ENCODE data around the gene ATXN7L1. TPM values are rescaled to one million over a fixed set of nuclear protein-coding genes. Genes with fewer than 3 reads are reported as not detected.

Gene ATXN7L1
- total and polyA plus RNA-seq, 2 of the 4 experiments (the other 2 are of a cell fraction) = 3.5 to 4.3 TPM

GRCh38 chr7:105906695-105907094, 30.3 kb upstream of the ATXN7L1 start:
- dilution Hi-C loops (cut with HindIII; ENCODE audit: low sequenced_read_pairs, unreplicated experiment) = no loop called here
- H3K79me1 ChIP-seq (ENCODE audit: low read depth in 1 of 2, low read length in 2 of 2) = no peaks in the 10 kb centered on the region; a peak in 1 of 4 replicates
- no peak overlapping the region for H4K5ac ChIP-seq (ENCODE audit: low read depth, low read length)
- no peak overlapping the region for H3K4me2 ChIP-seq (ENCODE audit: low read depth, low read length)
- 0 out of 2 replicates have a peak, but pooled peaks cover 3% of the 10 kb centered on the region for H3K9me1 ChIP-seq (ENCODE audit: insufficient read depth, low read length)
- H2BK15ac ChIP-seq (ENCODE audit: low read depth, low read length) = no peak overlapping the region
- H3K18ac ChIP-seq (ENCODE audit: low read depth, low read length) = no peak overlapping the region
- DNase-seq = peak; percentile 11
- no peak overlapping the region for H3K23ac ChIP-seq (ENCODE audit: low read depth, low read length)
- H3K56ac ChIP-seq (ENCODE audit: extremely low read depth, insufficient read depth, low read length) = no peak overlapping the region
- no peak overlapping the region for H3K27ac ChIP-seq (ENCODE audit: insufficient read depth, low read length)
- H3K27me3 ChIP-seq (ENCODE audit: control insufficient read depth, insufficient read depth, low read length) = no peaks in the 10 kb centered on the region
- no peak overlapping the region for H2AK9ac ChIP-seq (replicated peaks; ENCODE audit: low read depth, low read length, poor library complexity)
- no peak for TF ChIP-seq BHLHE40 (IDR thresholded peaks at IDR 0.05; ENCODE audit: low read depth, low read length)
- no peak for TF ChIP-seq MAFK (IDR thresholded peaks at IDR 0.05; ENCODE audit: low read depth, low read length)
- no peak for TF ChIP-seq MAZ (IDR thresholded peaks at IDR 0.05; ENCODE audit: borderline replicate concordance, low read depth, low read length)
- TF ChIP-seq SMC3 (IDR thresholded peaks at IDR 0.05; ENCODE audit: low read depth, low read length) = no peak
- TF ChIP-seq CHD1 (IDR thresholded peaks at IDR 0.05; ENCODE audit: low read depth, low read length) = no peak
- TF ChIP-seq ELK1 (IDR thresholded peaks at IDR 0.05; ENCODE audit: borderline replicate concordance, low read depth, low read length) = no peak
- TF ChIP-seq NFE2L2 (IDR thresholded peaks at IDR 0.05; ENCODE audit: low read depth, low read length) = no peak
- TF ChIP-seq POLR2A (IDR thresholded peaks at IDR 0.05; ENCODE audit: low read depth, low read length) = no peak
- H4K8ac ChIP-seq (ENCODE audit: low read depth in 2 of 2, low read length in 2 of 2) = no peak overlapping the region
- peaks cover 4% of the 10 kb centered on the region; the same call in 1 of the 2 replicates for H3K36me3 ChIP-seq (ENCODE audit: control insufficient read depth, insufficient read depth, low read length)
- in situ Hi-C loops (cut with MboI; ENCODE audit: low sequenced_read_pairs) = no loop called here
- H2AK5ac ChIP-seq (ENCODE audit: low read depth, low read length) = no peak overlapping the region
- WGBS, 2 experiments (ENCODE audit: extremely low coverage in 2 of 2, insufficient read length in 1 of 2) = no CpG with 5 or more reads among the region's 2 CpGs
- H2AFZ ChIP-seq (replicated peaks; ENCODE audit: low read length, poor library complexity) = no peak overlapping the region
- no peak overlapping the region for H2BK20ac ChIP-seq (ENCODE audit: low read depth, low read length)
- no peak for ATAC-seq (ENCODE audit: low read depth)
- H4K20me1 ChIP-seq (ENCODE audit: insufficient read depth, low read length) = no peaks in the 10 kb centered on the region; the same call in 1 of the 2 replicates
- no peak overlapping the region for H3K14ac ChIP-seq (replicated peaks; ENCODE audit: low read depth, low read length)
- no peak overlapping the region for H3K4ac ChIP-seq (ENCODE audit: low read depth, low read length)
- no TSS peak for BruUV-seq (replicated peaks)
- H3K9ac ChIP-seq (ENCODE audit: low read depth, low read length) = no peak overlapping the region
- H3K4me3 ChIP-seq (ENCODE audit: insufficient read depth, low read depth, low read length) = no peak overlapping the region
- no peak overlapping the region for H2BK120ac ChIP-seq (ENCODE audit: low read depth, low read length)
- intact Hi-C loops (cut with micrococcal nuclease) = no loop called here
- no peaks in the 10 kb centered on the region for H3K4me1 ChIP-seq (ENCODE audit: control insufficient read depth, insufficient read depth, low read length)
- H3K9me3 ChIP-seq (ENCODE audit: control insufficient read depth, insufficient read depth, low read length) = peaks cover 4% of the 10 kb centered on the region; the same call in 1 of the 2 replicates
- CTCF ChIA-PET = no interaction called here
- no peak overlapping the region for H2BK5ac ChIP-seq (ENCODE audit: low read depth, low read length, poor library complexity, severe bottlenecking)
- POLR2A ChIA-PET (ENCODE audit: unreplicated experiment) = no interaction called here
- no peak overlapping the region for H4K91ac ChIP-seq (ENCODE audit: insufficient read depth, low read depth, low read length)

Data from IMR-90 (cell line).